ENCODE results near the gene MTMR3.

The MTMR3 gene

GRCh38 chr22:29879753-29880152, 3.2 kb upstream of the MTMR3 start:
- FAIRE-seq (no peak), DNase-seq (ENCODE audit: insufficient read length, low spot score) (peak; percentile 8)
- TF ChIP-seq POLR2A (IDR thresholded peaks at IDR 0.05; ENCODE audit: low read depth, low read length) = no peak

- TF ChIP-seq POLR2A (IDR thresholded peaks at IDR 0.05; ENCODE audit: low read depth, low read length) = no peak
- FAIRE-seq = no peak
- no peak for DNase-seq (ENCODE audit: insufficient read length, low spot score)
Observed at GRCh38 chr22:29882716-29883044, 294 bp upstream of the MTMR3 start.

- no peak for DNase-seq (ENCODE audit: insufficient read length, low spot score)
- no peak for FAIRE-seq
- no peak for TF ChIP-seq POLR2A (IDR thresholded peaks at IDR 0.05; ENCODE audit: low read depth, low read length)
Observed at GRCh38 chr22:29883775-29884097, 762 bp downstream of the MTMR3 start.

GRCh38 chr22:29885610-29886009, 2.6 kb downstream of the MTMR3 start:
- TF ChIP-seq POLR2A (IDR thresholded peaks at IDR 0.05; ENCODE audit: low read depth, low read length) = no peak
- DNase-seq (ENCODE audit: insufficient read length, low spot score) (no peak), FAIRE-seq (no peak)

GRCh38 chr22:29886596-29886995, 3.6 kb downstream of the MTMR3 start:
- DNase-seq (ENCODE audit: insufficient read length, low spot score) (no peak), FAIRE-seq (no peak)
- TF ChIP-seq POLR2A (IDR thresholded peaks at IDR 0.05; ENCODE audit: low read depth, low read length) = no peak

- no peak for TF ChIP-seq POLR2A (IDR thresholded peaks at IDR 0.05; ENCODE audit: low read depth, low read length)
- DNase-seq (ENCODE audit: insufficient read length, low spot score) = no peak
- no peak for FAIRE-seq
Observed at GRCh38 chr22:29887358-29887757, 4.4 kb downstream of the MTMR3 start.

GRCh38 chr22:29890760-29891159, 7.8 kb downstream of the MTMR3 start:
- DNase-seq (ENCODE audit: insufficient read length, low spot score) = no peak
- no peak for FAIRE-seq
- no peak for TF ChIP-seq POLR2A (IDR thresholded peaks at IDR 0.05; ENCODE audit: low read depth, low read length)

- TF ChIP-seq POLR2A (IDR thresholded peaks at IDR 0.05; ENCODE audit: low read depth, low read length) = no peak
- DNase-seq (ENCODE audit: insufficient read length, low spot score) (no peak), FAIRE-seq (no peak)
Observed at GRCh38 chr22:29892315-29893156, 9.6 kb downstream of the MTMR3 start.

- FAIRE-seq (no peak), DNase-seq (ENCODE audit: insufficient read length, low spot score) (no peak)
- TF ChIP-seq POLR2A (IDR thresholded peaks at IDR 0.05; ENCODE audit: low read depth, low read length) = no peak
Observed at GRCh38 chr22:29901354-29901753, 18.4 kb downstream of the MTMR3 start.

GRCh38 chr22:29903371-29903770, 20.4 kb downstream of the MTMR3 start:
- TF ChIP-seq POLR2A (IDR thresholded peaks at IDR 0.05; ENCODE audit: low read depth, low read length) = no peak
- FAIRE-seq (no peak), DNase-seq (ENCODE audit: insufficient read length, low spot score) (no peak)

GRCh38 chr22:29904020-29904419, 21.0 kb downstream of the MTMR3 start:
- FAIRE-seq (no peak), DNase-seq (ENCODE audit: insufficient read length, low spot score) (no peak)
- no peak for TF ChIP-seq POLR2A (IDR thresholded peaks at IDR 0.05; ENCODE audit: low read depth, low read length)

GRCh38 chr22:29907753-29908515, 25.0 kb downstream of the MTMR3 start:
- DNase-seq (ENCODE audit: insufficient read length, low spot score) = peak; percentile 44
- peak; percentile 98 for FAIRE-seq
- TF ChIP-seq POLR2A (IDR thresholded peaks at IDR 0.05; ENCODE audit: low read depth, low read length) = no peak

GRCh38 chr22:29912141-29912540, 29.2 kb downstream of the MTMR3 start:
- TF ChIP-seq POLR2A (IDR thresholded peaks at IDR 0.05; ENCODE audit: low read depth, low read length) = no peak
- FAIRE-seq = no peak

GRCh38 chr22:29912605-29913398, 29.8 kb downstream of the MTMR3 start:
- TF ChIP-seq POLR2A (IDR thresholded peaks at IDR 0.05; ENCODE audit: low read depth, low read length) = no peak
- FAIRE-seq (peak; percentile 96), DNase-seq (ENCODE audit: insufficient read length, low spot score) (peak; percentile 9)

More at GRCh38 chr22:29912141-29912540, 29.2 kb downstream of the MTMR3 start:
- DNase-seq (ENCODE audit: insufficient read length, low spot score) = no peak
